HepG2 (cell line): ENCODE data around the gene NOCT. TPM values are rescaled to one million over a fixed set of nuclear protein-coding genes. Genes with fewer than 3 reads are reported as not detected.
A peak's percentile ranks its signal among the peaks of the same experiment; 100 is the strongest.

Experiments
- AHDC1 ChIP-seq: sonication (generic); formaldehyde crosslinking; IDR thresholded peaks from 2 replicates; pipeline ENCODE4 v1.5.1; 2020; ENCODE audit warnings: mild to moderate bottlenecking, missing genetic modification reagents, borderline replicate concordance
- ATF1 ChIP-seq: IDR thresholded peaks from 2 replicates; pipeline ENCODE4 v1.6.1; 2016; ENCODE audit warnings: mild to moderate bottlenecking, control low read depth
- ATF3 ChIP-seq: sonication (generic); formaldehyde crosslinking; IDR thresholded peaks from 2 replicates; pipeline ENCODE4 v1.4.0; 2020; ENCODE audit warnings: missing genetic modification reagents
- KAT7 ChIP-seq: IDR thresholded peaks from 2 replicates; pipeline ENCODE4 v1.6.1; 2018; ENCODE audit warnings: borderline replicate concordance, missing compliant biosample characterization
- KLF15 ChIP-seq: sonication (generic); formaldehyde crosslinking; IDR thresholded peaks from 2 replicates; pipeline ENCODE4 v1.8.1; 2023; ENCODE audit warnings: borderline replicate concordance, mild to moderate bottlenecking, inconsistent platforms, missing genetic modification reagents, mixed read lengths
- MLXIP ChIP-seq: sonication (generic); formaldehyde crosslinking; IDR thresholded peaks from 2 replicates; pipeline ENCODE4 v1.9.0; 2021; ENCODE audit warnings: missing genetic modification reagents, borderline replicate concordance
- MXD3 ChIP-seq: IDR thresholded peaks from 2 replicates; pipeline ENCODE4 v1.6.1; 2016; ENCODE audit warnings: mild to moderate bottlenecking, missing biosample characterization, missing genetic modification reagents
- ZNF280D ChIP-seq: sonication (generic); formaldehyde crosslinking; IDR thresholded peaks from 2 replicates; pipeline ENCODE4 v1.5.1; 2020; ENCODE audit warnings: mild to moderate bottlenecking, missing genetic modification reagents
- ZNF512B ChIP-seq: sonication (generic); formaldehyde crosslinking; IDR thresholded peaks from 2 replicates; pipeline ENCODE4 v1.5.1; 2020; ENCODE audit warnings: missing genetic modification reagents, mild to moderate bottlenecking, borderline replicate concordance
- ZNF737 ChIP-seq: sonication (generic); formaldehyde crosslinking; IDR thresholded peaks from 2 replicates; pipeline ENCODE4 v1.5.0; 2020; ENCODE audit warnings: missing genetic modification reagents, mild to moderate bottlenecking, borderline replicate concordance
- polyA plus RNA-seq, 8 experiments: library from polyadenylated mRNA; depleted of rRNA in 3 of 8; stranded (reverse) in 7 of 8; unstranded in 1 of 8; fragments of >200 nt; fragmentation: Illumina TruSeq in 4 of 8; extraction: Trizol in 4 of 8; gene quantifications; 2 replicates each; pipeline versions ENCODE4 v1.2.1 to v1.2.3, GENCODE V29; 2011 to 2016; ENCODE audit warnings: low read depth in 4 of 8, missing spikeins in 1 of 8, mixed read lengths in 1 of 8; ENCODE audit not compliant: insufficient read depth in 1 of 8
- total RNA-seq, 5 experiments: library from RNA; depleted of rRNA; stranded (reverse); fragments of >200 nt; fragmentation: Illumina TruSeq; extraction: Trizol; gene quantifications; 2 replicates each; pipeline ENCODE4 v1.2.3, GENCODE V29; 2016; ENCODE audit warnings: low read depth in 1 of 5

Gene NOCT
- total and polyA plus RNA-seq, 2 of the 13 experiments (the other 11 are each of a cell fraction or from before 2014, with no cell fraction given): 3.6 to 13.1 TPM

GRCh38 chr4:139015269-139015947 lies at the start of gene NOCT (continued):
- no peak for TF ChIP-seq ZNF280D (CRISPR knock-in tag)
- no peak; the same call in 1 of the 2 replicates for TF ChIP-seq ATF3 (CRISPR knock-in tag)
- no peak for TF ChIP-seq MLXIP (CRISPR knock-in tag)
- TF ChIP-seq KAT7 (CRISPR knock-in tag): peak; percentile 61; the same call in 1 of the 2 replicates
- no peak for TF ChIP-seq KLF15 (CRISPR knock-in tag)
- no peak for TF ChIP-seq ZNF737
- TF ChIP-seq ZNF512B (CRISPR knock-in tag): 0 out of 2 replicates have a peak, but pooled peaks have one; percentile 59
- peak; percentile 63; the same call in 1 of the 2 replicates for TF ChIP-seq ATF1 (CRISPR knock-in tag)
- TF ChIP-seq MXD3 (CRISPR knock-in tag): peak; percentile 92
- TF ChIP-seq AHDC1 (CRISPR knock-in tag): peak; percentile 52; the same call in 1 of the 2 replicates
